ENCODE data around the gene KLF15. TPM values are rescaled to one million over a fixed set of nuclear protein-coding genes. Genes with fewer than 3 reads are reported as not detected.
"Not testable (repeated sequence)": the region's sequence is repeated elsewhere in the genome, so short reads cannot be mapped to it uniquely, and the experiment has no call there.

The KLF15 gene
- total and polyA plus RNA-seq, 2 donors (not counting 1 experiment from before 2014, with no cell fraction given) = 0.10 to 2.2 TPM

- H3K4me3 Mint-ChIP-seq = no peak overlapping the region
- no peaks in the 10 kb centered on the region for H4K20me1 ChIP-seq (ENCODE audit: control insufficient read depth, insufficient read depth, low read length, poor library complexity, severe bottlenecking)
- no peak overlapping the region for H3K27ac Mint-ChIP-seq
- no peaks in the 10 kb centered on the region for H3K9me3 Mint-ChIP-seq (ENCODE audit: insufficient read depth)
- TF ChIP-seq CTCF (IDR thresholded peaks at IDR 0.05) = no peak
- CTCF ChIA-PET = no interaction called here
- no peak overlapping the region for H3K27ac ChIP-seq (ENCODE audit: low read length in 2 of 2)
- H3K4me2 ChIP-seq (replicated peaks; ENCODE audit: low read depth, low read length, poor library complexity, severe bottlenecking) = no peak overlapping the region
- no peak overlapping the region for H3K4me3 ChIP-seq (ENCODE audit: control extremely low read depth in 1 of 5, extremely low read depth in 1 of 5, insufficient read depth in 1 of 5, low read depth in 2 of 5, low read length in 4 of 5)
- no peaks in the 10 kb centered on the region for H3K4me1 Mint-ChIP-seq
- H2AFZ ChIP-seq (ENCODE audit: insufficient read depth, low read depth, low read length, poor library complexity, severe bottlenecking) = no peak overlapping the region
- H3K9ac ChIP-seq (ENCODE audit: low read length) = no peak overlapping the region
- POLR2A ChIA-PET = no interaction called here
- peaks cover 0 to 2% (median 0%) of the 10 kb centered on the region in 4 experiments for H3K27me3 ChIP-seq (replicated peaks in 1 of 4; ENCODE audit: control extremely low read depth in 1 of 4, control insufficient read depth in 3 of 4, insufficient read depth in 4 of 4, low read length in 3 of 4)
- no peaks in the 10 kb centered on the region for H3K79me2 ChIP-seq (ENCODE audit: control insufficient read depth, insufficient read depth, low read length)
- no peaks in the 10 kb centered on the region for H3K36me3 ChIP-seq (replicated peaks in 1 of 2; ENCODE audit: control extremely low read depth in 1 of 2, control insufficient read depth in 1 of 2, extremely low read depth in 1 of 2, insufficient read depth in 2 of 2, low read length in 1 of 2)
- no peak for ATAC-seq (ENCODE audit: low read depth)
- H3K27me3 Mint-ChIP-seq = peaks cover 3% of the 10 kb centered on the region
- no peaks in the 10 kb centered on the region for H3K9me3 ChIP-seq (ENCODE audit: control extremely low read depth in 1 of 3, control insufficient read depth in 2 of 3, insufficient read depth in 1 of 3, low read length in 2 of 3)
- WGBS (ENCODE audit: insufficient coverage) = 87% methylated on average over 9 of the region's 11 CpGs
- intact Hi-C loops (cut with micrococcal nuclease) = no loop called here
- DNase-seq = no peak
- no peaks in the 10 kb centered on the region for H3K4me1 ChIP-seq (ENCODE audit: control insufficient read depth in 2 of 2, insufficient read depth in 2 of 2, low read length in 2 of 2)
Observed at GRCh38 chr3:126337980-126338651, 19.1 kb downstream of the KLF15 start.

- H3K4me3 Mint-ChIP-seq; ATAC-seq (ENCODE audit: low read depth); DNase-seq; H3K79me2 ChIP-seq (ENCODE audit: control insufficient read depth, insufficient read depth, low read length); H3K4me1 ChIP-seq (ENCODE audit: control insufficient read depth in 2 of 2, insufficient read depth in 2 of 2, low read length in 2 of 2); H4K20me1 ChIP-seq (ENCODE audit: control insufficient read depth, insufficient read depth, low read length, poor library complexity, severe bottlenecking); H3K27me3 ChIP-seq (replicated peaks in 1 of 4; ENCODE audit: control extremely low read depth in 1 of 4, control insufficient read depth in 3 of 4, insufficient read depth in 4 of 4, low read length in 3 of 4); CTCF ChIA-PET; H3K4me1 Mint-ChIP-seq; H3K4me3 ChIP-seq (ENCODE audit: control extremely low read depth in 1 of 5, extremely low read depth in 1 of 5, insufficient read depth in 1 of 5, low read depth in 2 of 5, low read length in 4 of 5); H3K36me3 ChIP-seq (replicated peaks in 1 of 2; ENCODE audit: control extremely low read depth in 1 of 2, control insufficient read depth in 1 of 2, extremely low read depth in 1 of 2, insufficient read depth in 2 of 2, low read length in 1 of 2); H3K27ac ChIP-seq (ENCODE audit: low read length in 2 of 2); intact Hi-C loops (cut with micrococcal nuclease); H3K4me2 ChIP-seq (replicated peaks; ENCODE audit: low read depth, low read length, poor library complexity, severe bottlenecking); POLR2A ChIA-PET; H3K27ac Mint-ChIP-seq; H2AFZ ChIP-seq (ENCODE audit: insufficient read depth, low read depth, low read length, poor library complexity, severe bottlenecking); H3K9ac ChIP-seq (ENCODE audit: low read length): not testable (repeated sequence)
- peaks cover 0 to 16% (median 9%) of the 10 kb centered on the region in 3 donors for H3K9me3 ChIP-seq (ENCODE audit: control extremely low read depth in 1 of 3, control insufficient read depth in 2 of 3, insufficient read depth in 1 of 3, low read length in 2 of 3)
- Mint-ChIP-seq H3K9me3 (ENCODE audit: insufficient read depth) (peaks cover 14% of the 10 kb centered on the region), H3K27me3 (peaks cover 27% of the 10 kb centered on the region)
- 78% methylated on average over 8 of the region's 15 CpGs for WGBS (ENCODE audit: insufficient coverage)
Observed at GRCh38 chr3:126331812-126332336, 25.3 kb downstream of the KLF15 start.

All from B cell (primary cell).